Activated CD8-positive, alpha-beta memory T cell treated with anti-CD3 and anti-CD28 coated beads for 24 hours (primary cell): ENCODE results near the gene SIGLEC15.
"Not testable (repeated sequence)": the region's sequence is repeated elsewhere in the genome, so short reads cannot be mapped to it uniquely, and the experiment has no call there.

Experiments used
- DNase-seq: peaks from one replicate; pipeline ENCODE4 v3.0.0-alpha.2; 2020

Gene SIGLEC15

GRCh38 chr18:45820106-45820745, 5.2 kb upstream of the SIGLEC15 start:
- no peak for DNase-seq

- no peak for DNase-seq
Measured at GRCh38 chr18:45821026-45821425, 4.4 kb upstream of the SIGLEC15 start.

- DNase-seq: no peak
Measured at GRCh38 chr18:45821711-45822110, 3.8 kb upstream of the SIGLEC15 start.

- DNase-seq: no peak
Measured at GRCh38 chr18:45826084-45826483, 609 bp downstream of the SIGLEC15 start.

GRCh38 chr18:45826716-45827115, 1.2 kb downstream of the SIGLEC15 start:
- not testable (repeated sequence) for DNase-seq

GRCh38 chr18:45828917-45829811, 3.7 kb downstream of the SIGLEC15 start:
- DNase-seq: no peak

GRCh38 chr18:45829855-45830254, 4.4 kb downstream of the SIGLEC15 start:
- DNase-seq: no peak

GRCh38 chr18:45830917-45831316, 5.4 kb downstream of the SIGLEC15 start:
- no peak for DNase-seq

GRCh38 chr18:45833846-45834245, 8.4 kb downstream of the SIGLEC15 start:
- DNase-seq: no peak

- DNase-seq: no peak
Measured at GRCh38 chr18:45834306-45834705, 8.8 kb downstream of the SIGLEC15 start.

- no peak for DNase-seq
Measured at GRCh38 chr18:45835057-45835636, 9.7 kb downstream of the SIGLEC15 start.

- no peak for DNase-seq
Measured at GRCh38 chr18:45836242-45837205, 11.0 kb downstream of the SIGLEC15 start.

GRCh38 chr18:45837283-45838070, 12.0 kb downstream of the SIGLEC15 start:
- DNase-seq: no peak

GRCh38 chr18:45838302-45839070, 13.0 kb downstream of the SIGLEC15 start:
- DNase-seq: no peak

- no peak for DNase-seq
Measured at GRCh38 chr18:45839414-45840395, 14.2 kb downstream of the SIGLEC15 start.

- no peak for DNase-seq
Measured at GRCh38 chr18:45841060-45841764, 15.7 kb downstream of the SIGLEC15 start.

- no peak for DNase-seq
Measured at GRCh38 chr18:45841765-45842442, 16.4 kb downstream of the SIGLEC15 start.

GRCh38 chr18:45843019-45843418, 17.5 kb downstream of the SIGLEC15 start:
- DNase-seq: no peak
